DMS53 treated with DMSO at 0.1 percent for 48 hours (cell line): ENCODE measurements around the gene ADGRB2.
A peak's percentile ranks its signal among the peaks of the same experiment; 100 is the strongest.

Experiments
- DNase-seq: peaks from one replicate; lab custom pipeline; 2025; ENCODE audit not compliant: unreplicated experiment; lab: John Stamatoyannopoulos, UW

ADGRB2 gene

DNA sequence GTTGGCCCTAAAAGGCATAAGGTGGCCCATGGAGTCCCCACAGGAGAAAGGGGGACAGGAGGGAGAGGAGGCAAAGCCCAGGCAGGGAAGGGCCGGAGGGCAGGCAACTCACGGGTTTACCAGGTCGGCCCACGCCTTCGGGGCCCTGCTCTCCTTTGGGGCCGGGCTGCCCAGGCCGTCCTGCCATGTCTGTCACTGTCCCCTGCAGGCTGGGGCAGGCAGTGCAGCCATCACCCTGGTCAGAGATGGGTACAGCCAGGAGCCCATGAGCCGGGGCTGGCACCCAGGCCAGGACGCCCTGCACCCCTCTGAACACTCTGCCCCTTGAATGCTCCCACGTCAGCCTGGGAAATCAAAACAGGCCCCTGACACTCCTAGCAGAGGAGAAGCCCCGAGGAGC, 80.1 kb downstream of the ADGRB2 start:
- DNase-seq, result peak; percentile 20

DNA sequence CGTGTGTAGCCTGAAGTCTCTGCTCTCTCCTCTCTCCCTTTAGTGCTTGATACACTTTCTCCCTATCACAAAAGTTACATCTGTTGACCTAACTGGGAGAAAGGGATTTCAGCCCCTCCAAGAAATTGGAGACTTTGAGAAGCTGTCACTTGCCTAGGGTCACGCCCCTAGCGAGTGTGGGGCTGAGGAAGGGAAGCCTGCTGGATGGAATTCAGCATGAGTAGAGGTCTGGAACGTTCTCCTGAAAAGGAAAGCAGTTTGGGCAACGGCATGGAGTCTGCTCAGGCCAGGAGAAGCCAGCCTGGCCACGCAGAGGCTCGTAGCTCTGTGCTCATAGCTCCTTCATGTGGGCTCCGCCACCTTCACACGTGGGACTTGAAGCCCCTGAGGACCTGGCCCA, 82.7 kb downstream of the ADGRB2 start:
- DNase-seq, result no peak

DNA sequence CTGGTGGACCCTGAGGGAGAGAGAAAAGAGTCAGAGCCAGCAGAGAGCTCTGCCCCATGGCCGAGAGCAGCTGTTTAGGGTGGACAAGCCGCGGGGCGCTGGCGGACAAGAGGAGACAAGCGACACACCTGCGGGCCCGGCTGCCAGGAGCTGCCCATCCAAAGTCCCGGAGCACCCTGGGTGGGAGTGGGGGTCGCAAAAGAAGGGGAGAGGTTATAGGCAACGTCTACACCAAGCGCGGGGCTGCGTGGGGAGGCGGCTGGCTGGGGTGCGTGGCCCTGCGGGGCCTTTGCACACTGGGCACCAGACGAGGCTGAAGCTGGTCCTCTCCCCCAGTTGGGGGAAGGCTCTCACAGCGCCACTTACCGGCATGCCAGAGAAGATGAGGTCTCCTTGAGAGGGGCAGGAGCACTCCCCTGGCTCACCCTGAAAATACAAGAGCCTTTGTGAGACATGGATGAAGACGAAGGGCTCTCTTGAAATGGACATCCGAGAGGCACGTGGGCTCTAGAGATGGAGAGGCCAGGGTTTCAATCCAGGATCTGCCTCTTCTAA, 84.4 kb downstream of the ADGRB2 start:
- no peak for DNase-seq

DNA sequence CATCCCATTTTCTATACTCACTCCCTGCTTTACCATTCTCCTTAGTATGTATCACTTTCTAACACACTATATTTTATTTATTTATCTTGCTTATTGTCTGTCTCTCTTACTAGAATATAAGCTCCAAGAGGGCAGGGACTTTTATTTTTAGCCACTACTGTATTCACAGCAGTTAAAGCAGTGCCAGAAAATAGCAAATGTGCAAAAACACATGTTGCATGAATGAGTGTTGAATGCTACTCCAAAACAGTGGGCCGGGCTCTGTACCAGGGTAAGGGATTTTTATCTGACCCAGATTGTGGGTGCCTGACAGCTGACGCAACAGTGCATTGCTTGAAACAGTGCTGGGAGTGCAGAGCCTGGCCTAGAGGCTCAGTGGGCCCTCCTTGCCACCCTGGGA, 85.0 kb downstream of the ADGRB2 start:
- no peak for DNase-seq

DNA sequence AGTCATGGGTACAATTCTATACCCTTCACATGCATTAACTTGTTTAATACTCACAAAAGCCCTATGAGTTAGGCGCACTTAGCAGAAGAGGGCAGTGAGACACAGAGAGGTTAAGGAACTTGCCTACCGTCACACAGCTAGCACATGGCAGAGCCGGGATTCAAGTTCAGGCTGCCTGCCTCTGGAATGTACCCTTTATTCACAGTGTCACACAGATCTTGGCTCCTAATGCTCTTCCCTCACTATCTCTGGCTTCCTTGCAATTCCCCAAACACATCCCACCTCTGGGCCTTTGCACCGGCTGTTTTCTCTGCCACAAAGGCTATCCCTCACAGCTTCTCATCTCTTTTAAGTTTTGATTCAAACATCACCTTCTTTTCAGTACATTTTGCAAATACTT, 85.5 kb downstream of the ADGRB2 start:
- no peak for DNase-seq

DNA sequence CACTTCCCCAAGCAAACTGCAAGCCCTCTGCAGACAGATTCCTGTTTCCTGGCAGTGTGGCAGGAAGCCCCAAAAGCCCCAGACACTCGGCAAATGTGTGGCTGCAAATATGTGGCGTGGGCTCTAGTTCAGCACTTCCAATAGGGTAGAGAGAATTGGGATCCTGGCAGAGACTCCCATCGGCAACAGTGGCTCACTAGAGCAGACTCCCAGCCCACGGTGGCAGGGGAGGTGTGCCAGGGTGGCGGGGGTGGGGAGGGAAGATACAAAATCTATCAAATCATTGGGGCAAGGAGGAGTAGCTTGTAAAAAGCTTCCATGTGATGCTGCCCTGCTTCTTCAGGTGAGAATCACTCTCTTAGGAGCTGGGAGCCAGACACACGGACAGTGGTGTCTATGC, 86.2 kb downstream of the ADGRB2 start:
- DNase-seq, result no peak

DNA sequence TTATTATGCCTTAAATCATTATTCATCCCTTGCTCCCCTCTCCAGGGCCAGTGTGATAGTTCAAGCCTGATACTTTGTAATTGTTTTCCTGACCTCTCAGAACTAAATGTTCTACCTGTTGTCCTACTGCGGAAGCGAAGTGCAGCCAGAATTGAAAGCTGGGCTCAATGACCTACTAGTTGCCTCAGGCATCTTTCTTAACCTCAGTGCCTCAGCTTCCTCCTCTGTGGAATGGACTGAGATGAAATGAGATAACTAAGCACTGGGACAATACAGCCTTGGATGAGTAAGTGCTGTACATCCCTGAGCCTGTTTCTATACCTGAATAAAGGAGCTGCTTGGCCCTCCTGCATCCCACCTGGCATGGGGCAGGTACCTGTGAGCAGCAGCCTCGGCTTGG, 86.7 kb downstream of the ADGRB2 start:
- no peak for DNase-seq
